WTC11 (cell line): Measurements from ENCODE around the gene CAMSAP1. TPM values are rescaled to one million over a fixed set of nuclear protein-coding genes. Genes with fewer than 3 reads are reported as not detected.

ENCODE experiments used
- ATAC-seq: fragments of 200-7000 bp; cut with Tn5 transposase; 2 replicates; pipeline ENCODE4 v1.10.0; 2021; ENCODE audit warnings: mild to moderate bottlenecking, moderate library complexity
- CTCF ChIA-PET: fragments of 300-600 bp; sonication (Branson Sonifier 250); formaldehyde crosslinking; loops from one replicate; lab custom pipeline; 2021; ENCODE audit warnings: antibody characterized with exemption; lab: Charles Lee
- POLR2A ChIA-PET: fragments of 350-600 bp; sonication (Branson Sonifier 250); formaldehyde crosslinking; loops from one replicate; lab custom pipeline; 2021; ENCODE audit warnings: antibody characterized with exemption; lab: Charles Lee
- DNase-seq: peaks from one replicate; pipeline ENCODE4 v3.0.0; 2021; ENCODE audit warnings: low spot score
- H3K27ac Mint-ChIP-seq: 2 replicates; pipeline ENCODE4 v1.8.0; 2021; ENCODE audit warnings: mixed read lengths
- H3K27me3 Mint-ChIP-seq: 2 replicates; pipeline ENCODE4 v1.8.0; 2021; ENCODE audit warnings: low read depth, mild to moderate bottlenecking, moderate library complexity, mixed read lengths
- H3K36me3 Mint-ChIP-seq: 2 replicates; pipeline ENCODE4 v1.8.0; 2021; ENCODE audit warnings: mixed read lengths
- H3K4me1 Mint-ChIP-seq: 2 replicates; pipeline ENCODE4 v1.8.0; 2022; ENCODE audit warnings: mixed read lengths
- H3K4me3 Mint-ChIP-seq: 2 replicates; pipeline ENCODE4 v1.8.0; 2021; ENCODE audit warnings: mild to moderate bottlenecking, moderate library complexity, mixed read lengths
- H3K9me3 Mint-ChIP-seq: 2 replicates; pipeline ENCODE4 v1.8.0; 2021; ENCODE audit warnings: mixed read lengths
- ATF6 ChIP-seq: sonication (generic); formaldehyde crosslinking; IDR thresholded peaks from 2 replicates; pipeline ENCODE4 v1.8.1; 2023; ENCODE audit warnings: mild to moderate bottlenecking, missing genetic modification reagents
- CREM ChIP-seq: sonication (generic); formaldehyde crosslinking; IDR thresholded peaks from 2 replicates; pipeline ENCODE4 v1.8.1; 2022; ENCODE audit warnings: mild to moderate bottlenecking, missing genetic modification reagents, moderate library complexity
- EMX1 ChIP-seq: fragments of 250-450 bp; sonication (Bioruptor Pico); IDR thresholded peaks from 2 replicates; pipeline ENCODE4 v1.8.0; 2021; ENCODE audit warnings: mild to moderate bottlenecking
- ESRRA ChIP-seq: sonication (generic); formaldehyde crosslinking; IDR thresholded peaks from 2 replicates; pipeline ENCODE4 v1.8.1; 2022; ENCODE audit warnings: mild to moderate bottlenecking, missing genetic modification reagents, borderline replicate concordance
- HMGA2 ChIP-seq: fragments of 250-450 bp; sonication (Bioruptor Pico); IDR thresholded peaks from 2 replicates; pipeline ENCODE4 v1.4.0; 2021; ENCODE audit warnings: mild to moderate bottlenecking, moderate library complexity
- NFE2L1 ChIP-seq: sonication (generic); formaldehyde crosslinking; IDR thresholded peaks from 2 replicates; pipeline ENCODE4 v1.8.1; 2023; ENCODE audit warnings: missing genetic modification reagents
- NFYB ChIP-seq: sonication (generic); formaldehyde crosslinking; conservative IDR thresholded peaks from 2 replicates; pipeline ENCODE4 v1.8.0; 2022; ENCODE audit warnings: low read depth, missing genetic modification reagents
- PRRX2 ChIP-seq: fragments of 250-450 bp; sonication (Bioruptor Pico); IDR thresholded peaks from 2 replicates; pipeline ENCODE4 v1.8.0; 2021; ENCODE audit warnings: mild to moderate bottlenecking
- ZNF121 ChIP-seq: sonication (generic); formaldehyde crosslinking; IDR thresholded peaks from 2 replicates; pipeline ENCODE4 v1.8.0; 2023; ENCODE audit warnings: missing genetic modification reagents
- ZNF138 ChIP-seq: sonication (generic); formaldehyde crosslinking; conservative IDR thresholded peaks from 2 replicates; pipeline ENCODE4 v1.8.1; 2022; ENCODE audit warnings: mild to moderate bottlenecking, moderate library complexity, missing genetic modification reagents
- total RNA-seq: library from RNA; stranded (reverse); gene quantifications from 3 replicates; pipeline ENCODE4 v1.2.3, GENCODE V29; 2021
- TF ChIP-seq, protein P1 (sequence below): sonication (generic); formaldehyde crosslinking; IDR thresholded peaks from 2 replicates; pipeline ENCODE4 v1.8.0; 2023; ENCODE audit warnings: missing genetic modification reagents, mild to moderate bottlenecking, borderline replicate concordance

The CAMSAP1 gene
- total RNA-seq, 1 experiment from 2014 or later, result 40.5 TPM

GRCh38 chr9:135776893-135777622, 130.3 kb downstream of the CAMSAP1 start (continued):
- TF ChIP-seq NFE2L1 (CRISPR knock-in tag) (no peak), ZNF121 (CRISPR knock-in tag) (no peak), ZNF138 (CRISPR knock-in tag) (no peak)
- TF ChIP-seq, protein P1, sequence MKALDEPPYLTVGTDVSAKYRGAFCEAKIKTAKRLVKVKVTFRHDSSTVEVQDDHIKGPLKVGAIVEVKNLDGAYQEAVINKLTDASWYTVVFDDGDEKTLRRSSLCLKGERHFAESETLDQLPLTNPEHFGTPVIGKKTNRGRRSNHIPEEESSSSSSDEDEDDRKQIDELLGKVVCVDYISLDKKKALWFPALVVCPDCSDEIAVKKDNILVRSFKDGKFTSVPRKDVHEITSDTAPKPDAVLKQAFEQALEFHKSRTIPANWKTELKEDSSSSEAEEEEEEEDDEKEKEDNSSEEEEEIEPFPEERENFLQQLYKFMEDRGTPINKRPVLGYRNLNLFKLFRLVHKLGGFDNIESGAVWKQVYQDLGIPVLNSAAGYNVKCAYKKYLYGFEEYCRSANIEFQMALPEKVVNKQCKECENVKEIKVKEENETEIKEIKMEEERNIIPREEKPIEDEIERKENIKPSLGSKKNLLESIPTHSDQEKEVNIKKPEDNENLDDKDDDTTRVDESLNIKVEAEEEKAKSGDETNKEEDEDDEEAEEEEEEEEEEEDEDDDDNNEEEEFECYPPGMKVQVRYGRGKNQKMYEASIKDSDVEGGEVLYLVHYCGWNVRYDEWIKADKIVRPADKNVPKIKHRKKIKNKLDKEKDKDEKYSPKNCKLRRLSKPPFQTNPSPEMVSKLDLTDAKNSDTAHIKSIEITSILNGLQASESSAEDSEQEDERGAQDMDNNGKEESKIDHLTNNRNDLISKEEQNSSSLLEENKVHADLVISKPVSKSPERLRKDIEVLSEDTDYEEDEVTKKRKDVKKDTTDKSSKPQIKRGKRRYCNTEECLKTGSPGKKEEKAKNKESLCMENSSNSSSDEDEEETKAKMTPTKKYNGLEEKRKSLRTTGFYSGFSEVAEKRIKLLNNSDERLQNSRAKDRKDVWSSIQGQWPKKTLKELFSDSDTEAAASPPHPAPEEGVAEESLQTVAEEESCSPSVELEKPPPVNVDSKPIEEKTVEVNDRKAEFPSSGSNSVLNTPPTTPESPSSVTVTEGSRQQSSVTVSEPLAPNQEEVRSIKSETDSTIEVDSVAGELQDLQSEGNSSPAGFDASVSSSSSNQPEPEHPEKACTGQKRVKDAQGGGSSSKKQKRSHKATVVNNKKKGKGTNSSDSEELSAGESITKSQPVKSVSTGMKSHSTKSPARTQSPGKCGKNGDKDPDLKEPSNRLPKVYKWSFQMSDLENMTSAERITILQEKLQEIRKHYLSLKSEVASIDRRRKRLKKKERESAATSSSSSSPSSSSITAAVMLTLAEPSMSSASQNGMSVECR (CRISPR knock-in tag), result no peak

DNA sequence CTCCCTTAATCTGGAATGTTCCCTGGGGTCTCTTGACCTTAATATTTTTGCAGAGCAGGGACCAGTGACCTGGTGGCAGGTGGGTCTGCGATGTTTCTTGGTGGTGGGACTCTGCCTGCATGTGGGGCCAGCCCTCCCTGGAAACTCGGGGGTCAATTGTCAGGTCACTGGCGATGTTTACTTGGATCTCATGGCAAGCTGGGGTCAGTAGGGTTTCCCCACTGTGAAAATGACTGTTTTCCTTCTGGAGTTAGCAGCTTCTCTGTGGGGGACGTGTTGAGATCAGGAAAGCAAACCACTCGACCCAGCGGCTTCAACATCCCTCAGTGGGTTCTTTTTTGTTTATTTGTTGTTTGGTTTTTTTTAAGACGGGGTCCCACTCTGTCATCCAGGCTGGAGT, 131.4 kb downstream of the CAMSAP1 start:
- no peak for TF ChIP-seq CREM (CRISPR knock-in tag)
- H3K4me1 Mint-ChIP-seq, result no peaks in the 10 kb centered on the region
- no peaks in the 10 kb centered on the region for H3K36me3 Mint-ChIP-seq
- no peak for DNase-seq
- H3K27me3 Mint-ChIP-seq, result no peaks in the 10 kb centered on the region
- ChIA-PET CTCF (interaction anchor here (0.7 to 1.2 kb wide), 2 partner anchors 12 to 174 kb away, joined by 3 read pairs; no protein-coding TSS in a partner anchor), POLR2A (no interaction called here)
- no peak for ATAC-seq
- no peak overlapping the region for H3K4me3 Mint-ChIP-seq
- H3K27ac Mint-ChIP-seq, result no peak overlapping the region
- no peaks in the 10 kb centered on the region for H3K9me3 Mint-ChIP-seq

DNA sequence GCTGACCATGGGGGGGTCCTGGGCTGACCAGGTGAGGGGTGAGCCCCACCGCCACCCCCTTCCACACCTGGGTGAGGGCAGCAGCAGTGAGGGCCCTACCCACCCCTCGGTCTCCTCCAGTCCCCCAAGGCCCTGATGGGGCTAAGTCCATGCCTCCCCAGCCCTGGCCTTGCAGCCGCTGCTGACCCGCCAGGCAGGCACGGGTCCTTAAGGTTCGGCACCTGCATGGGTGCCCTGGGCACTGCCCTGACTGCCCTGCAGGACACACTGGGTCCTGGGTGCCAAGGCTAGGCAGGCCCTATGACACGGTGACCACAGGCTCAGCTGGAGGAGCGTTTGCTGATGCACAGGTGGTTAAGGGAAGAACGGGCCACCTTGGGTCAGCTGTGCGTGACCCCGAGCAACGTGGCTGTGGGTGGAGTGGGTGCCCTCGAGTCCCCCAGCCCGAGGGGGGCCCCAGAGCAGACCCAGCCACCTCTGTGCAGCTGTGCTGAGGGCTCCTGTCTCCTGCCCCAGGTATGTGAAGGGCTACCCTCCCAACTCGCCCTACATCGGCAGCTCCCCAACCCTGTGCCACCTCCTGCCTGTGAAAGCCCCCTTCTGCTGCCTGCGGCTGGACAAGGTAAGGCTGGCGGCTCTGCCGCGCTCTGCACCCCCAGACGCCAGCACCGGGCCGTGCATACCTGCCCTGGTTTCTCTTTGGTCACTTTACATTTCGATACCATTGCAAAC, 132.4 kb downstream of the CAMSAP1 start:
- DNase-seq, result no peak
- ATAC-seq, result no peak
- no peak overlapping the region for H3K4me3 Mint-ChIP-seq
- H3K4me1 Mint-ChIP-seq, result no peaks in the 10 kb centered on the region
- H3K27ac Mint-ChIP-seq, result peak overlapping the region; percentile 34
- no peaks in the 10 kb centered on the region for H3K36me3 Mint-ChIP-seq
- H3K9me3 Mint-ChIP-seq, result no peaks in the 10 kb centered on the region
- TF ChIP-seq NFYB (CRISPR knock-in tag), result no peak
- TF ChIP-seq EMX1 (CRISPR knock-in tag), result no peak
- TF ChIP-seq ESRRA (CRISPR knock-in tag), result no peak
- TF ChIP-seq ATF6 (CRISPR knock-in tag), result no peak
- TF ChIP-seq PRRX2 (CRISPR knock-in tag), result no peak
- no peak for TF ChIP-seq HMGA2 (CRISPR knock-in tag)
- TF ChIP-seq, protein P1 (CRISPR knock-in tag), result no peak
- CTCF ChIA-PET, result interaction anchor here (1.2 kb wide), 1 partner anchor 13 kb away, joined by 3 read pairs; no protein-coding TSS in a partner anchor
- POLR2A ChIA-PET, result no interaction called here
- H3K27me3 Mint-ChIP-seq, result no peaks in the 10 kb centered on the region
